Measurements from ENCODE around the gene STX10. TPM values are rescaled to one million over a fixed set of nuclear protein-coding genes. Genes with fewer than 3 reads are reported as not detected.

Gene STX10
- polyA plus RNA-seq, 1 of the 3 experiments (the other 2 are of a cell fraction) = 163 TPM

GRCh38 chr19:13104360-13104847 lies 45.8 kb downstream of the STX10 start (continued):
- TF ChIP-seq CTCF (IDR thresholded peaks at IDR 0.05) = peak; percentile 54
- peak; percentile 32; the same call in 1 of the 2 replicates for TF ChIP-seq SMC3 (IDR thresholded peaks at IDR 0.05; ENCODE audit: low read depth, low read length)
- no peak for TF ChIP-seq TEAD4 (IDR thresholded peaks at IDR 0.05; ENCODE audit: borderline replicate concordance, insufficient read depth)

- DNase-seq = no peak
- H3F3A ChIP-seq (replicated peaks; ENCODE audit: insufficient read depth) = peaks cover 5% of the 10 kb centered on the region
- no peaks in the 10 kb centered on the region for H3K9me2 ChIP-seq
- peak overlapping the region in 1 of 2 experiments; percentile 92; a peak in 2 of 4 replicates for H3K27ac ChIP-seq (ENCODE audit: low read depth in 2 of 2, low read length in 1 of 2)
- no peaks in the 10 kb centered on the region for H3K27me3 ChIP-seq (ENCODE audit: insufficient read depth)
- H3K4me1 ChIP-seq (ENCODE audit: control insufficient read depth in 1 of 2, insufficient read depth in 2 of 2, low read depth in 1 of 2, low read length in 1 of 2) = peaks cover 0 to 24% of the 10 kb centered on the region in 2 experiments; a peak in 3 of 4 replicates
- 94% methylated on average over 10 of the region's 13 CpGs for WGBS (ENCODE audit: low lambda C conversion rate)
- H2AFZ ChIP-seq (ENCODE audit: low read depth) = no peak overlapping the region
- no peak overlapping the region for H3K4me2 ChIP-seq
- no peak overlapping the region for H3K4me3 ChIP-seq (ENCODE audit: low read depth in 2 of 2, low read length in 1 of 2)
- H3K79me2 ChIP-seq (ENCODE audit: insufficient read depth) = peaks cover 12% of the 10 kb centered on the region; the same call in 1 of the 2 replicates
- peaks cover 0 to 13% of the 10 kb centered on the region in 2 experiments for H3K36me3 ChIP-seq (replicated peaks in 1 of 2; ENCODE audit: control insufficient read depth in 1 of 2, insufficient read depth in 2 of 2, low read length in 1 of 2)
- no peak for TF ChIP-seq MXI1 (IDR thresholded peaks at IDR 0.05; ENCODE audit: low read depth, low read length)
- TF ChIP-seq, protein P1, sequence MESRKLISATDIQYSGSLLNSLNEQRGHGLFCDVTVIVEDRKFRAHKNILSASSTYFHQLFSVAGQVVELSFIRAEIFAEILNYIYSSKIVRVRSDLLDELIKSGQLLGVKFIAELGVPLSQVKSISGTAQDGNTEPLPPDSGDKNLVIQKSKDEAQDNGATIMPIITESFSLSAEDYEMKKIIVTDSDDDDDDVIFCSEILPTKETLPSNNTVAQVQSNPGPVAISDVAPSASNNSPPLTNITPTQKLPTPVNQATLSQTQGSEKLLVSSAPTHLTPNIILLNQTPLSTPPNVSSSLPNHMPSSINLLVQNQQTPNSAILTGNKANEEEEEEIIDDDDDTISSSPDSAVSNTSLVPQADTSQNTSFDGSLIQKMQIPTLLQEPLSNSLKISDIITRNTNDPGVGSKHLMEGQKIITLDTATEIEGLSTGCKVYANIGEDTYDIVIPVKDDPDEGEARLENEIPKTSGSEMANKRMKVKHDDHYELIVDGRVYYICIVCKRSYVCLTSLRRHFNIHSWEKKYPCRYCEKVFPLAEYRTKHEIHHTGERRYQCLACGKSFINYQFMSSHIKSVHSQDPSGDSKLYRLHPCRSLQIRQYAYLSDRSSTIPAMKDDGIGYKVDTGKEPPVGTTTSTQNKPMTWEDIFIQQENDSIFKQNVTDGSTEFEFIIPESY (IDR thresholded peaks at IDR 0.05; ENCODE audit: borderline replicate concordance, low read depth) = no peak
- H3K9me3 ChIP-seq = no peaks in the 10 kb centered on the region
- H4K20me1 ChIP-seq (ENCODE audit: insufficient read depth) = no peaks in the 10 kb centered on the region
- CTCF ChIA-PET = interaction anchor here (0.6 to 9.5 kb wide), 14 partner anchors 11 to 139 kb away, joined by 3 to 76 read pairs (median 4); no protein-coding TSS in a partner anchor
- POLR2A ChIA-PET = interaction anchor here (0.7 kb wide), 1 partner anchor 121 kb away, joined by 6 read pairs; no protein-coding TSS in a partner anchor
- H3K9ac ChIP-seq = no peak overlapping the region
Measured at GRCh38 chr19:13103581-13104359, 46.4 kb downstream of the STX10 start.
